NCI-H82 (cell line): ENCODE results near the gene PHGDH.
"Not testable (repeated sequence)": the region's sequence is repeated elsewhere in the genome, so short reads cannot be mapped to it uniquely, and the experiment has no call there.

Experiments
- DNase-seq: peaks from one replicate; lab custom pipeline; 2025; lab: John Stamatoyannopoulos, UW

PHGDH gene

DNA sequence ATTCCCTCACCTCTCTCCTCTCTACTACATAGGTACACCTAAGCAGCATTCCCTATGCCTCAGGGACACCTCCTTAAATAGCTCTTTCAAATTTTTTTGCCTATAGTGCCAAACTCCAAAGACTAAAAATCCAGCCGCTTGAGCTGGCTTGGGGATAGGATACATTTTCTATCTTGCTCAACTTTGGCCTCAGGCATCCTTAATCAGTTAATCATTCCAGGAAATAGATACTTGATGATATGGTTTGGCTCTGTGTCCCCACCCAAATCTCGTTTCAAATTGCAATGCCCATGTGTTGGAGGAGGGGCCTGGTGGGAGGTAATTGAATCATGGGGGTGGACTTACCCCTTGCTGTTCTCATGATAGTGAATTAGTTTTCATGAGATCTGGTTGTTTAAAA, 11.4 kb upstream of the PHGDH start:
- no peak for DNase-seq

DNA sequence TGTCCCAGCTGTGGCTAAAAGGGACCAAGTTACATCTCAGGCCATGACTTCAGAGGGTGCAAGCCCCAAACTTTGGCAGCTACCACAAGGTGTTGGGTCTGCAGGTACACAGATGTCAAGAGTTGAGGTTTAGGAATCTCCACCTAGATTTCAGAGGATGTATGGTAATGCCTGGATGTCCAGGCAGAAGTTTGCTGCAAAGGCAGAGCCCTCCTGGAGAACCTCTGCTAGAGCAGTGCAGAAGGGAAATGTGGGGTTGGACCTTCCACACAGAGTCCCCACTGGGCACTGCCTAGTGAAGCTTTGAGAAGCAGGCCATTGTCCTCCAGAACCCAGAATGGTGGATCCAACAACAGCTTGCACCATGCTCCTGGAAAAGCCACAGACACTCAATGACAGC, 10.1 kb upstream of the PHGDH start:
- no peak for DNase-seq

DNA sequence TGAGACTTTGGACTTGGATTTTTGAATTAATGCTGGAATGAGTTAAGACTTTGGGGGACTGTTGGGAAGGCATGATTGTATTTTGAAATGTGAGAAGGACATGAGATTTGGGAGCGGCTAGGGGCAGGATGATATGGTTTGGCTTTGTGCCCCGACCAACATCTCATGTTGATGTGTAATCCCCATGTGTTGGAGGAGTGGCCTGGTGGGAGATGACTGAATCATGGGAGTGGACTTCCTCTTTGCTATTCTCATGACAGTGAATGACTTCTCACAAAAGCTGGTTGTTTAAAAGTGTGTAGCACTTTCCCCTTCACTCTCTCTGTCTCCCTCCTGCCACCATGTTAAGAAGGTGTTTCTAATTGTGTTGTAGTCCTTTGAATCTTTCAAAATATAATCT, 9.3 kb upstream of the PHGDH start:
- DNase-seq: no peak

DNA sequence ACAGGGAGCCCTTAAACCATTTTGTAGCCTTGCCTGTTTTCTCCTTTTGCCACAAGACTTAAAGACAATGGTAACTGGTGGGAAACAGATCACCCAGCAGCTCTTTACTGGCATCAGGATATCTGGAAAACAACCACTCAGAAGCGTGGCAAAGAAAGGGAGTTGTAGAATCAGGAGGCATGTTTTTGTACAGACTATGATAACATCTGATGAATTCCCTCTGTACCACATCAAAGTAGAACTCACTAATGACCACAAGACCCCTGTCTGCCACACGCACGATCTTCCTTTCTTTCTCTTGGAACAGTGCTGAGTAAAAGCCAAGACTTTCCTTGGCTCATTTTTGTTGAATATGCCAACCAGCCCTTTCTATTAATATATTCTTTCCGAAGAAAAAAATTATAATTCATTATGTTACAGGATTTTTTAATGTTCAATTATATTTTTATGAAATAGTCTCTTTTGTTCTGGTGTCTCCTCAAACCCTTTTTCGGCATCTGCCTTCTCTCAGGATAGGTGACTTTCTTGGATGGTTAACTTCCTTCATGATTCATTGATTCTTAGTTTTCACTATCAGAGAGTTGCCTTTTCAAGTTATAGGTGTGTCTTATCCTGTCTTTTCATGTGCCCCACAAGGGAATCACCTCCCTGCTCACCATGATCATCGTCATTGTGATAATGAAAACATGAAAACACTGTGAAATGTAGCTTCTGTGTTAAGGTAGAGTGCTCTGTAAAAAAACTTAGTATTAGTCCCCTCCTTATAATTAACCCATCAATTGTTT, 7.9 kb upstream of the PHGDH start:
- no peak for DNase-seq

DNA sequence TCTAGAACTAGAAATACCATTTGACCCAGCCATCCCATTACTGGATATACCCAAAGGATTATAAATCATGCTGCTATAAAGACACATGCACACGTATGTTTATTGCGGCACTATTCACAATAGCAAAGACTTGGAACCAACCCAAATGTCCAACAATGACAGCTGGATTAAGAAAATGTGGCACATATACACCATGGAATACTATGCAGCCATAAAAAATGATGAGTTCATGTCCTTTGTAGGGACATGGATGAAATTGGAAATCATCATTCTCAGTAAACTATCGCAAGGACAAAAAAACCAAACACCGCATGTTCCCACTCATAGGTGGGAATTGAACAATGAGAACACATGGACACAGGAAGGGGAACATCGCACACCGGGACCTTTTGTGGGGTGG, 5.1 kb upstream of the PHGDH start:
- DNase-seq: not testable (repeated sequence)

DNA sequence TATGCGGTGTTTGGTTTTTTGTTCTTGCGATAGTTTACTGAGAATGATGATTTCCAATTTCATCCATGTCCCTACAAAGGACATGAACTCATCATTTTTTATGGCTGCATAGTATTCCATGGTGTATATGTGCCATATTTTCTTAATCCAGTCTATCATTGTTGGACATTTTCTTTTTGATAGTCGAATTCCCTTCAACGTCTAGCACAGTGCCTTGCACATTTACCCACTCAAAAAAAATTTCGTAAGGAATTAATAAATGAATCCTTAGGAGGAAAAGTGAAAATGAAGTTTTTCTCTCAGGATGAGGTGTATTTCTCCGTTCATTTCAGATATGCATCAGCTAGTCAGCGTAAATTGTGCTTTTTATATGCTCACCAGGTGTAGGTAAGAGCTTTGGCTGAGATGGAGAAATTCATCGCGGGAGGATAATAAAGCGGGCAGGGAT, 354 bp upstream of the PHGDH start:
- DNase-seq: not testable (repeated sequence)

DNA sequence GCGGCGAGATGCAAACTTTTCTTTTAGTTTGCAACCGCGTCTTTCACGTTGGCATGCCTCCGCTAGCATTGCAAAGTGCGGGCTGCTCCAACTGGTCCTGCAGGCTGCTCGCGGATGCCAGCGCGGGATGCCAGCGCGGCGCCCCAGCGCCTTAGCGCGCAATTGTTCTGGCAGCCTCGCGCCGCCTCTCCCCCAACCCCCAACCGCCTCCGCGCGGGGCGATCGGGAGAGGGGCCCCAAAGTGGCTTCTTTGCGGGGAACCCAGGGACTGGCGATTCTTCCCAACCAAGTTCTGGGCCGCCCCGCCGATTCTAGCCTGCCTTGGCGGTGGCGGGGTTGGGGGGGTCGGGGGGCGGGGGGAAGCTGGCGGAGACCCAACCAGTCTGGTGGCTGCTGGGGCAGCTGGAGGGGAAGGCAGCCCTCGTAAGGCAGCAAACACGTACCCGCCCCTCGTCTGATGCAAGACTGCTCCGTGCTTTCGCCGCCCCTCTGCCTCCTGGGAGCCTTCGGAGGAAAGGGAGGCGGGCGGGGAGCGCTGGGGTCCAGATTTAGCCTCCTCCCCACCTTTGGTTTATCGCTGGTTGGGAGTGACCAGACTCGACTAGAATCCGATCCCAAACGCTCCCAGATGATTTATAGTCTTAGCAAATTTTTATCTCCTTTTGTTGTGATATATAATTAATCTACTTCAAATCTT, 756 bp downstream of the PHGDH start:
- DNase-seq: peak; percentile 94

DNA sequence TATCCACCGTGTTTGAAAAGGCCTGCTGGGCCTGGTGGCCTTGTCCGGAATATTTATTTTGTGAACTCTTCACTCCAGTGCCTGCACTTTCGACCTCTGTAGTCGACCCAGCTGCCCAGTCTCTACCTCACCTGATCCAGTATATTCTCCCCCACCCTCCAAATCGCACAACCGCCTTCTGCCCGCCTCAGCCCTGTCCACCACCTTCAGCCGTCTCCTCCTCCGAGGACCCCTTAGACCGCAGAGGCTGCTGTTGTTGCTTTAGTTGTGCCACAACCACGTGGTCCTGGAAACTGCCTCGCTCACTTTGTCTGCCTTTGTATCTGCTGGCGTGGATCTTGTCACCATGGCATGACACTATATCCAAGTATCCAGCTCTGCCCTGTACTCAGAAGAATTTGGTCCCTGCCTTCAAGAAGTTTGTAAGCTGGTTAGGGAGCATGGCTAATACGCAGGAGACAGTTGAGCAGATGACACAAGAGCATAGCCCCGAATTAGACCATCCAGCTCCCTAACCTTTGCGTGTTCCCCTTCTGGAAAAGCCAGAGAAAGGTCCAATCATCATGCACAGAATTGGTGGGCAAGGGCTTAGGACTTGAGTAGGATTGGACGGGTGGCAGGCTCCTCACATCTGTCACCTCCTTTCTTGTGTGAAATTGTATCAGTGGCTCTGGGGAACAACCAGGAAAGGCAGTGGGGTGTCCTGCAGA, 1.5 kb downstream of the PHGDH start:
- peak; percentile 90 for DNase-seq

DNA sequence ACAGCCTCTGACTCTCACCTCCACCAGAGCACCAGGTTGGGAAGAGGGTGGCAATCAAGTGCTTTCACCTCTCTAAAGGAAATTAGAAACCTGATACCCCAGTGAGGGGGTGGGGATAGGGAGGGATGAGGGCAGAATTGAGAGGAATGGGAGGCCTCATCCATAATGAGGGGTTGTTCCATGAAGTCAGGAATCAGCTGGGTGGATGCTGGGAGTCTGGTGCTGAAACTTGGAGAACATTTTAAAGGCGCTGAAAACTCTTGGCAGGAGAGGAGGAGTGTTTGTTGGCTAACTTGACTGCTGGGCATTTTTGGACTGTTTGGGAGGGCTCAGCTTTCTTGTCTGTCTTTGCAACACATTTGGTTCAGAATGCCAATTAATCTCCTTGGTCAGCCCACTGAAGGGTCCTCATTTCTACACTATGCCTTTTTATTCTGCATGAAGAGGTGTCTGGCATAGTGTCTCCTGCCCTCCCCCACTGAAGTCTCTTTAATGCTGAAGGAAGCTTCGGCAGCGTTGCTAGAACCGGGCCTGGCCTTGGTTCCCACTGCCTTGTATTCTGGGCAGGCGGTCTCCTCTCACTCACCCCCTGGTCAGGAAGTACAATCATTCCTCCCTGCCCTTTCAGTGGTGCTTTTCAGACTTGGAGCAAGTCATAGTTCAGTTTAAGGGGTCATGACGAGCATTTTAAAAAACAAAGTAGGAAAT, 2.2 kb downstream of the PHGDH start:
- DNase-seq: peak; percentile 90

DNA sequence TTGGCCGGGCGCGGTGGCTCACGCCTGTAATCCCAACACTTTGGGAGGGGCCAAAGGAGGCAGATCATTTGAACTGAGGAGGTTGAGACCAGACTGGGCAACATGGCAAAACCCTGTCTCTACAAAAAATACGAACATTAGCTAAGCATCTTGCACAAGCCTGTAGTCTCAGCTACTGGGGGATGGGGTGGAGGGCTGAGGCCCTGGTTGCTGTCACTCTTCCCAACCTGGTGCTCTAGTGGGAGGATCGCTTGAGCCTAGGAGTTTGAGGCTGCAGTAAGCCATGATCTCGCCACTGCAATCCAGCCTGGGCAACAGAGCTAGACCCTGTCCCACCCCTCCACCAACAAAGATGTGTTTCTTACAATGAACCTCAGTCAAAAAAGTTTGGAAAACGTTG, 2.8 kb downstream of the PHGDH start:
- DNase-seq: peak; percentile 31

DNA sequence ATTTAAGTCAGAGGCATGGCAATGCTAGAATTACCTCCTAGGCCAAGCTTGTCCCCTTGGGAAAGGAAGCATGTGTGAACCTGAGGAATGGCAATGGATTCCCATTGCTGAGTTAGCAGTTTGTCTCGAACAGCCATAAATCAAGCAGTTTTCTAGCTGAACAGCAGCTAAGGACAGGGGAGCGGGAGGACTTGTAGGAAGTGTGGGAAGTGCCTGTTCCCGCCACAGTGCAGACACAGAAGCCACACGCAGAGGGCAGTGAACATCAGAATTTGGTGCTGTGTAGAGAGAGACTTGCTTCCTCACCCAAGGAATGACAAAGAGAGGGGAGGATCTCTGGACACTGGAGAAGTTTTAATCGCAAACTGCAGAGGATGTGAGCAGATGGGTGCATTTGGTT, 3.8 kb downstream of the PHGDH start:
- DNase-seq: peak; percentile 21

DNA sequence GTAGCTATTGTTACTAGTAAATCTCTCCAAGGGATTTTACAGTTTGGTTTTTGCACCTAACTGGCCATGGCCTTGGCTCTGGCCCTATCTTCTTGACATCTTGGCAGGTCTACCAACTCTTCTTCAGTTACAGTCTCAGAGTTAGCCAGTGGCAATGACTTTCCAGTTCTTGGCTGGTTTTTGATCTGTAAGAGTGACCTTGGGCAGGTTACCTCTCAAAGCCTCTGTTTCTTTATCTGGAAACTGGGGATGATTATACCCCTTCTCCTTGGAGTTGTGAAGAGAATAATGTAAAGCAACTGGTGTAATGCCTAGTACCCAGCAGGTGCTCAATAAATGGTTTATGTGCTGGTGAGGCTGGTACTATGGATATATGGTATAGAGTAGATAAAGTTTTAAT, 6.7 kb downstream of the PHGDH start:
- no peak for DNase-seq

DNA sequence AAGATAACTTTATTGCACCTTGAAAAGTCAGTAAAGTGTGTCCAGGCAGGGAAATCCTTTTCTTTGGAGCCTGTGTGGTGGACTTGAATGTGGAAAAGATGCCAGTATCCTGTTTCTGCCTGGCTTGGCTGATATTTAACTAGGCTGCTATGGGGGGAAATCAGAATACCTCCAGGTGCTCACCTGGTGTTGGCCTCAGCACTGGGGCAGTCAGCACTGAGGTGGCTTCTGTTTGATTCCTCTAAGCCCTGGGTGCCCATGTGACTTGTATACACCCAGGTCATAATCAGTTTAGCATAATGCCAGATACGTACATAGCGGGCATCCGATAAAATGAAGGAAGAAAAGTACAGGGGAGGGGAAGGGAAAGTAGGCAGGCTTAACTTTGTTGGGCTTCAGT, 7.2 kb downstream of the PHGDH start:
- peak; percentile 44 for DNase-seq

DNA sequence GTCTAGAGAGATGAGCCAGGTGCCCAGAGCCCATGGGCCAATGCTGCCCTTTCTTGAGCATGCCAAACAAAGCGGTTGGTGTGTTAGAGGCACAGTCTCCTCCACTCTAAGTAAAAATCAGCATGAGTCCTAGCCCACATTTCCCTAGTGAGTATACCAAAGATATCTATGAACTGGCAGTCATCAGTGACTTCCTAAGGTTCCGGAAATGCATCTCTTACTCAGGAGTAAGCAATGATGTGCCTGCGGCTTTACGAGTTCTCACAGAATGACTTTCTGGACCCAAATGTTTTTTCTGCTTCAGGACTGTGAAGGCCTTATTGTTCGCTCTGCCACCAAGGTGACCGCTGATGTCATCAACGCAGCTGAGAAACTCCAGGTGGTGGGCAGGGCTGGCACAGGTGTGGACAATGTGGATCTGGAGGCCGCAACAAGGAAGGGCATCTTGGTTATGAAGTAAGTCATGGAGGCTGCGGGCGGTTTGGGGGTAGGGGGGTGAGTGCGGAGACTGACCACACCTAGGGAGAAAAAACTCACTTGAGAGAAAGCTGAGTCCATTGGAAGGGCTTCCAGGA, 9.2 kb downstream of the PHGDH start:
- no peak for DNase-seq

DNA sequence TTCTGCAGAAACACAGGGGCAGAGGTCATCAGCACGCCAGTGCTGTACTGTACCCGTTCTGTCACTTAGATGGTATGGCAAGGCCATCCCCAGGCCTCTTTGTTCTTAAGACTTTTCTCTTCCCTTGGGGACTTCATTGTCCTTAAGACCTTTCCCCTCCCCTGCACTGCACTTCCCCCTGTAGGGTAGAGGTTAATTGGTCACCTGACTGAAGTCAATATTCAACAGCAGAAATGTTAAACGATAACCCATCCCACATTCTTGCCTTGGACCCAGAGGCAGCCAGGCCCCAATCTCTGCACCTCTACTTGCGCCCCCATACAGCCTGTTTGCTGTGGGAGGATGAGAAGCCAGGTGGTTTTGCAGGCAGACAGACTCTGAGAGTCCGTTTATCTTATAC, 10.2 kb downstream of the PHGDH start:
- DNase-seq: no peak

DNA sequence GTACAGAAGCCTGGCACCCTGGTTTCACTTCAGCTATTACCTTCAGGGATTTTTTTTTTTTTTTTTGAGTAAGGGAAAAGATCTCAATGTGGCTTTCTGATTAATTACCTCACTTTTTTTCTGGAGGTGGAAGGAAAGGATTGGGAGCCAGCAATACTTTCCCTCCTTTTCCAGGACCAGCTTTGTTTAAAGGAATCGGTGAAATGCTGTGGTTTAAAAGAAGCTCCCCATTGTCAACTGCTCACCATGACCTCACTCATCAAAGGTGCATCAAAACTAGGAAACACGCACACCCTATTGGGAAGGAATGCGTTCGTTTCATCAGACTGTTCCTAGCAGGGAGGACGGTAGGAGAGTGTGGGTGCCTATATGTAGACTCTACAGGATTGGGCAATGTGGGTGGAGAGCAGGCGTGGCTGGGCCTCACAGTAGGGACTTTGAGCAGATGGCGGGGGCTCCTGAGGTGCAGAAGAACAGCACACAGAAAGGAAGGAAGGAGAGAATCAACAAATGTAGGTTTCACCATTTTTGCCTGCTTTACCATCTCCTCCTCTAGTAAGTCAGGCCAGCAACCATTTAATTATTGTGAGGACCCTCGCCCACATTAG, 13.0 kb downstream of the PHGDH start:
- no peak for DNase-seq

DNA sequence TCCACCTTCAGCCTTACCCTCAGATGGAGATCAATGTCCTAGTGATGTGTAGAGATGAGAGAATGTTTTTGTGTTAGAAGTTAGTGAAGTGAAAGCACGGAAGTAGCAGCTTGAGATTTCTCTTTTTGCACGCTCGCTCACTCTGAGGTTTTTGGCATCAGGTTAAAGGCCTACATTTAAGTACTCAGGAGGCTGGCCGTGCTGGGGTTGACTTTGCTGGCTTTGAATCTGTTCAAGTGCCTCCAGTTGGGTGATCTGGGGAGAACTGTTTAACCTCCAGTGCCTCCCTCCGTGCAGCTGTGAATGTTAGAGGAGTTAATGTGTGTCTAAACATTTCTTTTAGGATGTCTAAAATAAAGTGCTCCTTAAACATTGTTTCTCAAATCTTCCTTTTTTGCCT, 13.9 kb downstream of the PHGDH start:
- DNase-seq: no peak

DNA sequence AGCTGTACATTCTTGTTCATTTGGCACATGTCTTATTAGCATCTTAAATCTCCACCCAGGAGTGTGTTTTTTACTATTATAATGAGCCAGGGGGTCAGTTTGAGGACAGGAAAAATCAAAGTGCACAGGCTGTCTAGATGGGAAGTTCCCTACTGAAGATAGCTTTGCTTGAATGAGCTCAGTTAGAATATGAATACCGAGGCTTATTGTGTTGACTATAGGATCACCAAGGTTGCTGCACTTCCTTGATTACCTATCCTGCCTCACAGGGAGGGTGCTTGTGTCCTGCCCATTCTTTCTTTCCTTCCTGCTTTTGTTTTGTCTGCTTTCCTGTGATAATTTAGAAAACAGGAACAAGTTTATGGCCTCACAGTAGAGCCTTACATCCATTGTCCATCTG, 16.3 kb downstream of the PHGDH start:
- DNase-seq: no peak

DNA sequence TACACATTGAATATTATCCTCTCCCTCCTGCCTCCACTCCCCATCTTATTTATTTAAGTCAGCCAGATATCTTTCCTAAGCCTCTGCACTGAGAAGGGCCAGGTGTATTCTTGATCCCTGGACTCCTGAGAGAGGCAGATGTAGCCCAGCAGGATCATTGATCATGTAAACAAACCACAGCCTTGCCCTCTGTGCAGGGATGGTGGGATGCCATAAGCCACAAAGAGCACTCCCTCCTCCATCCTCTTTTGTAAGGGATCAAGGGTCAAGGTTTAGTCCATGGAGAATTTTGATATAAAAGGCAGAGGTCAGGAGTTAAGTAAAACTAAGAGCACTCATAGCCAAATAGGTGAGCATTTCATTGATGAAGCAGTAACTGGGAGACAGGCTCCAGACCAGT, 17.3 kb downstream of the PHGDH start:
- DNase-seq: no peak

DNA sequence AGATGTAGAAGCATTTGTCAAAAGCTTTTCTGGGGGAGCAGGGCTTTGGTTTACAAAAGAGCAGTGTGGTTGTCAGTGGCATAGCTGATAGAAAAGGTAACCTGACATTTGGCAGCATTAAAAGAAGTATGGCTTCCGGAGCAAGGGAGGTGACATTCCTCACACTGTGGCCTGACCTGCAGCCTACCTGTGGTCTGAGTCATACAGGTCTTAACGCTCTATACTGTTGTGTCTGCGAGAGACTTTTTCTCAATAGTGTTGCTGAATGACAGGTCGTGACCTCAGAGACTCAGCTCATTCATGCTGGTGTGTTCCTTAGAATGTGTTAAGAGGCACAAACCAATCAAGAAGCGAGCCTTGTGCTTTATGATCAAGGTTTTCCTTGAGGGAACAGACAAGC, 19.3 kb downstream of the PHGDH start:
- no peak for DNase-seq

DNA sequence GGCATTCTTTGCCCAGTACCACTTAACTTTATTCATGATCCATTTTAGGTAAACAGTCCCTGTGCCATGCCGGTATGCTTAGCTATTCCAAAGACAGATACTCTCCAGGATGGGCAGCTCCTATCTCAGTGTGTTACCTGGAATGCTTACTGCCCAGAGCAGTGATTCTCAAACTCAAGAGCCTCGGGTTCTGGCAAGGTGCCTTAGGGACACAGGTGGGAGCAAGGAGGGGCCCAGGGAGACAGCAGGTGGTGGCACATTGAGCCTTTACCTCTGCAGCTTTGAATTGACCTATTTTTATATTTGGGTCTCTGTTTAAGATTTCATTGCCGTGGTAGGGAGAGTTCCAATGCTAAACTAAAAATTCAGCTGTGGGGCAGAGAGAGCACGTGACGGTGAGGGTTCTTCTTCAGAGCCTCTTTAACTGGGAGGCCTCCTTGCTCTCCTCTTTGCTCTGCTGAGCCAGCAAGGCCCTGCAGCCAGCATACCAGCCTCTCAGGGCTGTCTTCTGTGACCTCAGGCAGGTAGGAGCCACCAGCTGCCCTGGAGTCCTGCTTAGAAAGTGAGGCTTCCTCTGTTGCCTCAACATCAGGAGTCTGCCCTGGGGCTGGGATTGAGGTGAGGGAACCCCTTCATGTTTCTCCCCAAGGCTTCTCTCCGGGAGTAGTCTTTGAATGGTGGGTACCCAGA, 20.2 kb downstream of the PHGDH start:
- no peak for DNase-seq
